SKM-1 treated with dmso at 0.1 percent for 144 hours (cell line): Measurements from ENCODE around the gene GTF2H4.

ENCODE experiments used
- DNase-seq: peaks from one replicate; lab custom pipeline; 2025; ENCODE audit not compliant: unreplicated experiment; lab: John Stamatoyannopoulos, UW

GTF2H4 gene

GRCh38 chr6:30951907-30952469, 44.0 kb downstream of the GTF2H4 start:
- no peak for DNase-seq

DNA sequence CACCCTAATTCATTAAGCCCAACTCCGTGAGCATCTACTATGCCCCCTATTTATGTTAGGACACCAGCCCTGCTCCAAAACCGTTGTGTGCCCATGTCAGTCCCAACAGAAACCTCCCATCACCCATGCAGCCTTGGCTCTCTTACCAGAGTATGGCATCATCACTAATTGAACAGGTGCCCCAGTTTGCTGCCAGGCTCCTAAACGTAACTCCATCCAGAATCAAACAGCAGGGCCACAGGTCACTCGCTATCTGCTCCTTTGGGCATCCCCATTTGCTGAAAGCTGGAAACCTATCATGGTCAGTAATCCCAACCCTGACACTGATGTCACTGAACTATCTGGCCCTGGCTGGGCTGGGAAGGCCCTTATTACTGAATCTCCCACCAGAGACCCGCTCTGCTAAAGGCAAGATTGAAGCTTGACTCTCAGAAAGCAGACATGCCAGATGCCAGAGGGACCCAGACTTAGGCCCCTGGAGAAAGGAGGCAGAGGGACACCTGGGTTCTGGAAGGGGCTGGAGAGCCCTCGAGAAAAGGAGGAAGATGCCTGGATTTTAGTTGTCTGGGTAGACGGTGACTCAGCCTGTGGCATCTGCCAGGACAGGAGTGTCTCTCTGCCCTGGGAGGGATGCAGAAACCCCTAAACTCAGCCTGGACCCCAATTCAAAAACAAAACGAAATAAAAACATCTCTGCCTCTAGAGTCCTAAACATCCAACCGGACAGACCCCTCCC, 46.8 kb downstream of the GTF2H4 start:
- no peak for DNase-seq

DNA sequence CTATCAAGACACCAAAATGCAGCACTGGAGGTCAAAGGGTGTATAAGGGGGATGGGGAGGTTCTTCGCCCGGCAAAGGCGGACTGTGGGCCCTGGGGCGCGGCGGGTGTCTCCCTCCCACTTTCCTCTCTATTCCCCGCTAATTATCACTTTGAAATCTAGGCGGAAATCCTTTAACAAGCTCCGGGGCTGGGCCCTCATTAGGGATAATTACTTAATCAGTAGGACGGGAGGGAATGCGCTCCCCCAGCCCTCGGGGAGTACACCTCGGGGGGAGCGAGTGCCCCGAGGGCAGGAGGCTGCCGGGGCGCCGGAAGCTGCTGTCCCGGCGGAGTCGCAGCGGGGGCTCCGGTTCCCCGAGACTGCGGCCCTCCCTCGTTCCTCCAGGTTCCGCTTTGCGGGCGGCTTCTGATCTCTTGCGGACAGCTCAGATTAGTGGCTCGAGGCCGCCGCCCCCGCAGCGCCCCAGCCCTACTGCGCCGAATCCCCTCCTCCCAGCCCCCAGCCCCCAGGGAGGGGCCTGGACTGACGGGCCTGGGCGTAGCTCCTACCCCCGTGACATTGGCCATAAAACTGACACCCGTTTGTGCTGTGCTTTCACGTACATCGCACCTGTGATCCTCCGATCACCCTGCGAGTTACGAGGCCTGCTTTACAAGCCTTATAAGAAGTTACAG, 47.5 kb downstream of the GTF2H4 start:
- no peak for DNase-seq

GRCh38 chr6:30957716-30958115, 49.7 kb downstream of the GTF2H4 start:
- no peak for DNase-seq

- DNase-seq: no peak
Observed at GRCh38 chr6:30960907-30961673, 53.1 kb downstream of the GTF2H4 start.

GRCh38 chr6:30962716-30963115, 54.7 kb downstream of the GTF2H4 start:
- DNase-seq: no peak

GRCh38 chr6:30963641-30964040, 55.6 kb downstream of the GTF2H4 start:
- DNase-seq: no peak
